H1 (cell line): ENCODE results near the gene UBE2E1. TPM values are rescaled to one million over a fixed set of nuclear protein-coding genes. Genes with fewer than 3 reads are reported as not detected.
A peak's percentile ranks its signal among the peaks of the same experiment; 100 is the strongest.

Source experiments
- CTCF ChIA-PET: fragments of 300-600 bp; sonication (Branson Sonifier 250); formaldehyde crosslinking; loops from one replicate; lab custom pipeline; 2021; ENCODE audit not compliant: partially characterized antibody; lab: Charles Lee
- POLR2A ChIA-PET: fragments of 300-600 bp; sonication (Branson Sonifier 250); formaldehyde crosslinking; loops from one replicate; lab custom pipeline; 2021; ENCODE audit warnings: inconsistent platforms; ENCODE audit not compliant: partially characterized antibody; lab: Charles Lee
- DNase-seq, 2 experiments: peaks; one replicate each; pipeline versions ENCODE4 v3.0.0 to v3.0.0-alpha.2; 2010 to 2022; ENCODE audit warnings: low spot score in 2 of 2, low read depth in 1 of 2, mixed read lengths in 1 of 2
- FAIRE-seq: peaks from 2 replicates; lab custom pipeline; 2011; peaks lifted over from hg19 to GRCh38; lab: Jason Lieb, UNC
- H2AFZ ChIP-seq: 2 replicates; pipeline ENCODE4 v1.8.1; 2012; ENCODE audit warnings: low read length, inconsistent platforms
- H2AK5ac ChIP-seq: 2 replicates; pipeline ENCODE4 v1.6.1; 2013; ENCODE audit warnings: low read depth, low read length
- H2BK120ac ChIP-seq: replicated peaks from 2 replicates; pipeline ENCODE3; 2013; ENCODE audit warnings: low read depth, low read length, inconsistent platforms
- H2BK12ac ChIP-seq: 2 replicates; pipeline ENCODE4 v1.6.1; 2013; ENCODE audit warnings: low read depth, low read length
- H2BK15ac ChIP-seq: 2 replicates; pipeline ENCODE4 v1.6.1; 2013; ENCODE audit warnings: low read length
- H2BK20ac ChIP-seq: 2 replicates; pipeline ENCODE4 v1.6.1; 2013; ENCODE audit warnings: low read length
- H2BK5ac ChIP-seq: 2 replicates; pipeline ENCODE4 v1.6.1; 2013; ENCODE audit warnings: low read depth, low read length
- H3K14ac ChIP-seq: 2 replicates; pipeline ENCODE4 v1.6.1; 2013; ENCODE audit warnings: inconsistent platforms; ENCODE audit not compliant: insufficient read length
- H3K18ac ChIP-seq: 2 replicates; pipeline ENCODE4 v1.6.1; 2013; ENCODE audit warnings: low read length; ENCODE audit errors: extremely low read depth
- H3K23ac ChIP-seq: 2 replicates; pipeline ENCODE4 v1.6.1; 2013; ENCODE audit warnings: inconsistent platforms; ENCODE audit not compliant: insufficient read length
- H3K23me2 ChIP-seq: 2 replicates; pipeline ENCODE4 v1.6.1; 2013; ENCODE audit warnings: low read depth, low read length
- H3K27ac ChIP-seq: 2 replicates; pipeline ENCODE4 v1.6.1; 2011; ENCODE audit warnings: low read depth, low read length, inconsistent platforms
- H3K27me3 ChIP-seq, 4 experiments: replicated peaks in 1 of 4; 1 replicate in 1 of 4; 2 replicates in 3 of 4; pipeline versions ENCODE4 v1.6.1 to v1.8.1; 2011 to 2013; ENCODE audit warnings: low read length in 3 of 4, mild to moderate bottlenecking in 3 of 4, inconsistent platforms in 2 of 4, mixed read lengths in 2 of 4, moderate library complexity in 1 of 4; ENCODE audit not compliant: control insufficient read depth in 3 of 4, insufficient read depth in 3 of 4; ENCODE audit errors: extremely low read depth in 1 of 4
- H3K36me3 ChIP-seq, 4 experiments: 2 replicates each; pipeline versions ENCODE4 v1.6.1 to v1.8.1; 2011 to 2013; ENCODE audit warnings: mild to moderate bottlenecking in 4 of 4, low read length in 3 of 4, moderate library complexity in 2 of 4, control low read depth in 1 of 4, inconsistent platforms in 1 of 4; ENCODE audit not compliant: insufficient read depth in 4 of 4, control insufficient read depth in 2 of 4
- H3K4ac ChIP-seq: replicated peaks from 2 replicates; pipeline ENCODE3; 2013; ENCODE audit warnings: low read length, low read depth, mixed read lengths, inconsistent platforms; ENCODE audit not compliant: insufficient read length
- H3K4me1 ChIP-seq, 4 experiments: replicated peaks in 1 of 4; 1 replicate in 1 of 4; 2 replicates in 3 of 4; pipeline versions ENCODE4 v1.6.1 to v1.8.1; 2011 to 2013; ENCODE audit warnings: low read length in 3 of 4, inconsistent platforms in 2 of 4, mixed read lengths in 1 of 4; ENCODE audit not compliant: insufficient read depth in 4 of 4, control insufficient read depth in 3 of 4
- H3K4me2 ChIP-seq, 2 experiments: 2 replicates each; pipeline versions ENCODE4 v1.6.1 to v1.8.1; 2011 to 2013; ENCODE audit warnings: low read depth in 2 of 2, low read length in 2 of 2, control low read depth in 1 of 2, inconsistent platforms in 1 of 2, mild to moderate bottlenecking in 1 of 2; ENCODE audit not compliant: insufficient read depth in 1 of 2
- H3K4me3 ChIP-seq, 4 experiments: fragments of 200-600, 300-600 bp in 1 of 4; sonication (generic), shearing (Covaris generic), sonication (Bioruptor Twin) in 1 of 4; 2 replicates each; pipeline versions ENCODE4 v1.5.1 to v1.8.1; 2011 to 2016; ENCODE audit warnings: low read length in 4 of 4, low read depth in 3 of 4, control low read depth in 2 of 4, inconsistent platforms in 2 of 4, mild to moderate bottlenecking in 2 of 4, mixed read lengths in 1 of 4, moderate library complexity in 1 of 4; ENCODE audit not compliant: insufficient read depth in 2 of 4; ENCODE audit errors: extremely low read depth in 1 of 4
- H3K56ac ChIP-seq: replicated peaks from 2 replicates; pipeline ENCODE3; 2013; ENCODE audit warnings: low read depth, mild to moderate bottlenecking, mixed read lengths, low read length, inconsistent platforms; ENCODE audit not compliant: insufficient read length
- H3K79me1 ChIP-seq: 2 replicates; pipeline ENCODE4 v1.6.1; 2013; ENCODE audit warnings: low read depth, low read length, control low read depth
- H3K79me2 ChIP-seq, 2 experiments: 2 replicates each; pipeline versions ENCODE4 v1.6.1 to v1.8.1; 2012 to 2013; ENCODE audit warnings: low read length in 2 of 2, mild to moderate bottlenecking in 2 of 2, inconsistent platforms in 1 of 2; ENCODE audit not compliant: insufficient read depth in 2 of 2, control insufficient read depth in 1 of 2
- H3K9ac ChIP-seq, 4 experiments: replicated peaks in 1 of 4; 1 replicate in 1 of 4; 2 replicates in 3 of 4; pipeline versions ENCODE4 v1.6.1 to v1.8.1; 2011 to 2013; ENCODE audit warnings: low read depth in 3 of 4, low read length in 3 of 4, control low read depth in 2 of 4, mild to moderate bottlenecking in 2 of 4, moderate library complexity in 2 of 4, inconsistent platforms in 1 of 4; ENCODE audit errors: extremely low read depth in 1 of 4
- H3K9me3 ChIP-seq, 2 experiments: 2 replicates each; pipeline versions ENCODE4 v1.6.1 to v1.8.1; 2012 to 2013; ENCODE audit warnings: mild to moderate bottlenecking in 2 of 2, moderate library complexity in 2 of 2, control low read depth in 1 of 2, inconsistent platforms in 1 of 2, low read depth in 1 of 2, low read length in 1 of 2, mixed read lengths in 1 of 2; ENCODE audit not compliant: insufficient read depth in 2 of 2
- H4K20me1 ChIP-seq, 2 experiments: replicated peaks in 1 of 2; 2 replicates each; pipeline versions ENCODE3 to v1.8.1; 2011 to 2013; ENCODE audit warnings: inconsistent platforms in 2 of 2, low read length in 2 of 2, mild to moderate bottlenecking in 1 of 2; ENCODE audit not compliant: insufficient read depth in 2 of 2, control insufficient read depth in 1 of 2
- H4K5ac ChIP-seq: 2 replicates; pipeline ENCODE4 v1.6.1; 2013; ENCODE audit warnings: low read length, low read depth, mixed read lengths, inconsistent platforms; ENCODE audit not compliant: insufficient read length
- H4K8ac ChIP-seq: 2 replicates; pipeline ENCODE4 v1.8.0; 2013; ENCODE audit warnings: mild to moderate bottlenecking, moderate library complexity, low read length, inconsistent platforms; ENCODE audit not compliant: insufficient read depth; ENCODE audit errors: extremely low read depth
- H4K91ac ChIP-seq: replicated peaks from 2 replicates; pipeline ENCODE3; 2013; ENCODE audit warnings: low read length, mixed read lengths, inconsistent platforms; ENCODE audit not compliant: insufficient read length
- ASH2L ChIP-seq: fragments of 200-600, 300-600 bp; sonication (generic); IDR thresholded peaks from one replicate; pipeline ENCODE4 v1.7.1; 2017; ENCODE audit warnings: low read length
- BRCA1 ChIP-seq: IDR thresholded peaks from 2 replicates; pipeline ENCODE4 v1.6.1; 2012; ENCODE audit warnings: low read depth, low read length, improper control_type of control experiment
- JUND ChIP-seq: IDR thresholded peaks from 2 replicates; pipeline ENCODE4 v1.6.1; 2011; ENCODE audit warnings: mild to moderate bottlenecking, improper control_type of control experiment, low read length
- SP2 ChIP-seq: IDR thresholded peaks from 2 replicates; pipeline ENCODE4 v1.6.1; 2012; ENCODE audit warnings: mild to moderate bottlenecking, low read length, inconsistent platforms
- SP4 ChIP-seq: IDR thresholded peaks from 2 replicates; pipeline ENCODE4 v1.6.1; 2012; ENCODE audit warnings: low read length, inconsistent platforms
- WGBS, 2 experiments: shearing (Covaris generic) in 1 of 2; methylation state at CpG; one replicate each; pipeline versions ENCODE4 v1.1.6 to v1.1.7; 2013 to 2015; ENCODE audit warnings: low lambda C conversion rate in 2 of 2, mixed read lengths in 2 of 2, inconsistent platforms in 1 of 2, low coverage in 1 of 2, missing lambda C conversion rate in 1 of 2; ENCODE audit not compliant: insufficient replicate concordance in 2 of 2, insufficient coverage in 1 of 2, insufficient read length in 1 of 2; ENCODE audit errors: extremely low coverage in 1 of 2, missing lambda C conversion rate in 1 of 2; 5-methylcytosine and 5-hydroxymethylcytosine counted together
- polyA plus RNA-seq, 7 experiments: library from polyadenylated mRNA; depleted of rRNA in 3 of 7; stranded (reverse) in 5 of 7; unstranded in 2 of 7; fragments of >200 nt in 5 of 7; fragments of 200-250 nt in 2 of 7; gene quantifications; 1 replicate in 5 of 7; 2 replicates in 1 of 7; 4 replicates in 1 of 7; pipeline versions ENCODE4 v1.2.1 to v1.2.3, GENCODE V29; 2011 to 2013; ENCODE audit warnings: missing spikeins in 2 of 7, mixed read lengths in 2 of 7
- total RNA-seq: library from RNA; stranded (reverse); fragmentation: NEBNext Ultra II Directional; extraction: Animal tissue kit (Norgen Biotek cat#: 25700); gene quantifications from 2 replicates; pipeline ENCODE4 v1.2.1, GENCODE V29; 2021
- TF ChIP-seq, protein P1 (sequence below): IDR thresholded peaks from 2 replicates; pipeline ENCODE4 v1.6.1; 2012; ENCODE audit warnings: inconsistent platforms

UBE2E1 gene
- total and polyA plus RNA-seq, 2 of the 8 experiments (the other 6 are each of a cell fraction or from before 2014, with no cell fraction given) = 109 to 141 TPM

DNA sequence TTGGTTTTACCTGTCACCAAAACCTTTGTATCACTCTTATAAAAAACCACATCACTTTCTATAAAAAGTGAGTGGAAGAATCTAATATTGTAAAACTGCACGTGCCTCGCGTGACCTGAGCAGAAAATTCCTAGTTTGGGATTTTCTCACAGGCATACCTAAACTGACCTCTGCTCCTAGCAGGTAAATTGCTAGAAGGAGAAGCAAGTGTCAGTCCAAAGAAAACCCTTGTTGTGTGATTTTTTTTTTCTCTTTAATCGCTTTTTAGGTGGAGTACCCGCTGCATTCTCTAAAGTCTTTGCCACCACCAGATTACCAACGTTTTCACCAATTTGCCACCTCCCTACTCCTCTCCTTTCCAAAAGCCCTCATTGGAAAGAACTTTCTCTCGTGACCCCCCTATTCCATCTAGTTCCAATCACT is 534 bp upstream of the UBE2E1 start:
- FAIRE-seq = no peak

More for the DNA sequence above, 534 bp upstream of the UBE2E1 start:
- Histone ChIP-seq H4K91ac (no peak overlapping the region), H3K79me1 (0 out of 2 replicates have a peak, but pooled peaks cover 2% of the 10 kb centered on the region), H3K23me2 (peaks cover 7% of the 10 kb centered on the region; the same call in 1 of the 2 replicates), H3K56ac (no peak overlapping the region), H4K20me1 (peaks cover 0 to 3% of the 10 kb centered on the region in 2 experiments), H3K4ac (no peak overlapping the region), H3K4me3 (peak overlapping the region; percentile 60 to 87 (median 73); a peak in 7 of 8 replicates), H3K4me1 (peaks cover 0 to 17% (median 10%) of the 10 kb centered on the region in 4 experiments; a peak in 5 of 7 replicates), H2BK120ac (no peak overlapping the region), H3K36me3 (peaks cover 0 to 12% (median 2%) of the 10 kb centered on the region in 4 experiments; a peak in 3 of 8 replicates), H3K9ac (no peak overlapping the region), H4K8ac (no peak overlapping the region)
- DNase-seq = no peak
- TF ChIP-seq SP2 (no peak), SP4 (no peak), BRCA1 (no peak), ASH2L (peak; percentile 51), JUND (no peak)
- TF ChIP-seq, protein P1, sequence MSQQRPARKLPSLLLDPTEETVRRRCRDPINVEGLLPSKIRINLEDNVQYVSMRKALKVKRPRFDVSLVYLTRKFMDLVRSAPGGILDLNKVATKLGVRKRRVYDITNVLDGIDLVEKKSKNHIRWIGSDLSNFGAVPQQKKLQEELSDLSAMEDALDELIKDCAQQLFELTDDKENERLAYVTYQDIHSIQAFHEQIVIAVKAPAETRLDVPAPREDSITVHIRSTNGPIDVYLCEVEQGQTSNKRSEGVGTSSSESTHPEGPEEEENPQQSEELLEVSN = no peak
- TF ChIP-seq, all 59 proteins: peak for 1
- H4K5ac ChIP-seq = no peak overlapping the region
- no peak overlapping the region for H3K14ac ChIP-seq
- peak overlapping the region; percentile 64 to 83 for H3K4me2 ChIP-seq
- H3K18ac ChIP-seq = no peak overlapping the region
- H2BK12ac ChIP-seq = no peak overlapping the region
- no peak overlapping the region for H2AK5ac ChIP-seq
- H3K27ac ChIP-seq = no peak overlapping the region
- H3K27me3 ChIP-seq = no peaks in the 10 kb centered on the region
- no peak overlapping the region for H3K23ac ChIP-seq
- 20% methylated on average over 7 of the region's 7 CpGs; no CpG with 5 or more reads in 1 of the 2 experiments for WGBS, 2 experiments
- 0 out of 2 replicates have a peak overlapping the region, but pooled peaks have one; percentile 46 for H2BK15ac ChIP-seq
- H2AFZ ChIP-seq = peak overlapping the region; percentile 48; the same call in 1 of the 2 replicates
- CTCF ChIA-PET = no interaction called here
- H2BK20ac ChIP-seq = no peak overlapping the region
- peaks cover 0 to 28% of the 10 kb centered on the region in 2 experiments; a peak in 2 of 4 replicates for H3K79me2 ChIP-seq
- POLR2A ChIA-PET = interaction anchor here (0.6 to 2.4 kb wide), 5 partner anchors 11 to 112 kb away, joined by 3 to 6 read pairs (median 5); partner anchors contain the start of genes NKIRAS1 and RPL15
- no peaks in the 10 kb centered on the region for H3K9me3 ChIP-seq
- peak overlapping the region; percentile 48; the same call in 1 of the 2 replicates for H2BK5ac ChIP-seq
